SK-N-SH (cell line): ENCODE measurements around the gene HDAC4. TPM values are rescaled to one million over a fixed set of nuclear protein-coding genes. Genes with fewer than 3 reads are reported as not detected.

Experiments used
- CTCF ChIA-PET: fragments of 300-600, 350-600 bp; formaldehyde crosslinking; extraction: SDS; loops from one replicate; lab custom pipeline; 2021; lab: Yijun Ruan, JAX
- POLR2A ChIA-PET: fragments of 350-600 bp; sonication (Branson Sonifier 250); formaldehyde crosslinking; extraction: SDS; loops from one replicate; lab custom pipeline; 2020; ENCODE audit warnings: antibody characterized with exemption, inconsistent platforms; lab: Yijun Ruan, JAX
- DNase-seq: peaks from one replicate; pipeline ENCODE4 v3.0.0; 2012
- H2AFZ ChIP-seq: fragments of 200-600 bp; sonication (generic); 2 replicates; pipeline ENCODE4 v1.8.1; 2016; ENCODE audit warnings: antibody characterized with exemption, mild to moderate bottlenecking, low read depth
- H3F3A ChIP-seq: fragments of 200-600 bp; sonication (generic); replicated peaks from 2 replicates; pipeline ENCODE3; 2016; ENCODE audit warnings: antibody characterized with exemption, mild to moderate bottlenecking; ENCODE audit not compliant: insufficient read depth
- H3K27ac ChIP-seq, 2 experiments: fragments of 200-500 bp in 1 of 2; fragments of 200-600 bp in 1 of 2; sonication (Bioruptor generic) in 1 of 2; sonication (generic), shearing (Covaris generic) in 1 of 2; 2 replicates each; pipeline versions ENCODE4 v1.5.1 to v1.6.1; 2014 to 2016; ENCODE audit warnings: low read depth in 2 of 2, inconsistent platforms in 1 of 2, low read length in 1 of 2, mild to moderate bottlenecking in 1 of 2, mixed read lengths in 1 of 2
- H3K27me3 ChIP-seq: fragments of 200-600 bp; sonication (generic), shearing (Covaris generic); 2 replicates; pipeline ENCODE4 v1.6.1; 2016; ENCODE audit warnings: mixed run types; ENCODE audit not compliant: insufficient read depth
- H3K36me3 ChIP-seq, 2 experiments: fragments of 200-500 bp in 1 of 2; fragments of 200-600 bp in 1 of 2; sonication (Bioruptor generic) in 1 of 2; sonication (generic) in 1 of 2; replicated peaks in 1 of 2; 2 replicates each; pipeline versions ENCODE3 to v1.5.1; 2014 to 2016; ENCODE audit warnings: low read length in 1 of 2, mild to moderate bottlenecking in 1 of 2; ENCODE audit not compliant: insufficient read depth in 2 of 2, control insufficient read depth in 1 of 2
- H3K4me1 ChIP-seq, 2 experiments: fragments of 200-500 bp in 1 of 2; fragments of 200-600 bp in 1 of 2; sonication (Bioruptor generic) in 1 of 2; sonication (generic), shearing (Covaris generic) in 1 of 2; 2 replicates each; pipeline versions ENCODE4 v1.5.1 to v1.6.1; 2014 to 2016; ENCODE audit warnings: low read depth in 1 of 2, low read length in 1 of 2, mixed run types in 1 of 2; ENCODE audit not compliant: insufficient read depth in 2 of 2, control insufficient read depth in 1 of 2
- H3K4me2 ChIP-seq: fragments of 200-600 bp; sonication (generic), shearing (Covaris generic); 2 replicates; pipeline ENCODE4 v1.6.1; 2017; ENCODE audit warnings: mixed run types
- H3K4me3 ChIP-seq, 2 experiments: fragments of 200-500 bp in 1 of 2; fragments of 200-600 bp in 1 of 2; sonication (Bioruptor generic) in 1 of 2; sonication (generic), shearing (Covaris generic) in 1 of 2; 2 replicates each; pipeline versions ENCODE4 v1.5.1 to v1.8.1; 2014 to 2016; ENCODE audit warnings: low read depth in 2 of 2, inconsistent platforms in 1 of 2, low read length in 1 of 2, mild to moderate bottlenecking in 1 of 2, mixed read lengths in 1 of 2, moderate library complexity in 1 of 2
- H3K79me2 ChIP-seq: fragments of 200-600 bp; sonication (generic); 2 replicates; pipeline ENCODE4 v1.8.1; 2017; ENCODE audit warnings: mild to moderate bottlenecking; ENCODE audit not compliant: insufficient read depth
- H3K9ac ChIP-seq: fragments of 200-600 bp; sonication (generic); 2 replicates; pipeline ENCODE4 v1.6.1; 2017; ENCODE audit warnings: mixed run types
- H3K9me2 ChIP-seq: fragments of 200-600 bp; sonication (generic); 2 replicates; pipeline ENCODE4 v1.6.1; 2017; ENCODE audit warnings: mixed run types
- H3K9me3 ChIP-seq: fragments of 200-600 bp; sonication (generic); 2 replicates; pipeline ENCODE4 v1.6.1; 2017; ENCODE audit warnings: mixed run types, mild to moderate bottlenecking, moderate library complexity
- H4K20me1 ChIP-seq: fragments of 200-600 bp; sonication (generic); 2 replicates; pipeline ENCODE4 v1.6.1; 2017; ENCODE audit warnings: mild to moderate bottlenecking, mixed run types; ENCODE audit not compliant: insufficient read depth
- CHD2 ChIP-seq: fragments of 150-350 bp; IDR thresholded peaks from 2 replicates; pipeline ENCODE4 v1.6.1; 2018; ENCODE audit warnings: low read length; ENCODE audit not compliant: partially characterized antibody
- ELF1 ChIP-seq: IDR thresholded peaks from 2 replicates; pipeline ENCODE4 v1.4.0; 2012
- EP300 ChIP-seq, 2 experiments: IDR thresholded peaks; 2 replicates each; pipeline versions ENCODE4 v1.4.0 to v1.6.1; 2012; ENCODE audit warnings: borderline replicate concordance in 1 of 2, low read depth in 1 of 2, low read length in 1 of 2
- FOSL2 ChIP-seq: IDR thresholded peaks from 2 replicates; pipeline ENCODE4 v1.4.0; 2012; ENCODE audit warnings: low read depth, mild to moderate bottlenecking, moderate library complexity, borderline replicate concordance
- FOXJ3 ChIP-seq: sonication (generic); formaldehyde crosslinking; IDR thresholded peaks from 2 replicates; pipeline ENCODE4 v1.5.1; 2020; ENCODE audit warnings: mild to moderate bottlenecking, missing genetic modification reagents
- GABPA ChIP-seq: IDR thresholded peaks from 2 replicates; pipeline ENCODE4 v1.4.0; 2012; ENCODE audit warnings: low read depth, mild to moderate bottlenecking
- JUND ChIP-seq: IDR thresholded peaks from 2 replicates; pipeline ENCODE4 v1.4.0; 2012
- MAX ChIP-seq: IDR thresholded peaks from 2 replicates; pipeline ENCODE4 v1.4.0; 2012; ENCODE audit warnings: low read depth
- MEF2A ChIP-seq: IDR thresholded peaks from 2 replicates; pipeline ENCODE4 v1.4.0; 2012; ENCODE audit warnings: low read depth, borderline replicate concordance
- MXI1 ChIP-seq: IDR thresholded peaks from 2 replicates; pipeline ENCODE4 v1.6.1; 2012; ENCODE audit warnings: mild to moderate bottlenecking, low read depth, low read length, improper control_type of control experiment
- PBX3 ChIP-seq: IDR thresholded peaks from 2 replicates; pipeline ENCODE4; 2012
- POLR2AphosphoS5 ChIP-seq: IDR thresholded peaks from 2 replicates; pipeline ENCODE4 v1.6.1; 2012; ENCODE audit warnings: low read depth, low read length
- SMC3 ChIP-seq: IDR thresholded peaks from 2 replicates; pipeline ENCODE4 v1.6.1; 2012; ENCODE audit warnings: low read depth, low read length, improper control_type of control experiment
- TCF12 ChIP-seq: IDR thresholded peaks from 2 replicates; pipeline ENCODE4 v1.4.0; 2012
- TEAD4 ChIP-seq: IDR thresholded peaks from 2 replicates; pipeline ENCODE4 v1.4.0; 2012; ENCODE audit warnings: mild to moderate bottlenecking, borderline replicate concordance; ENCODE audit not compliant: insufficient read depth
- USF2 ChIP-seq: fragments of 150-350 bp; IDR thresholded peaks from 2 replicates; pipeline ENCODE4 v1.6.1; 2017; ENCODE audit warnings: antibody characterized with exemption, low read length, low read depth, borderline replicate concordance
- WGBS: methylation state at CpG from one replicate; pipeline ENCODE4 v1.1.6; 2017; ENCODE audit warnings: low lambda C conversion rate; 5-methylcytosine and 5-hydroxymethylcytosine counted together
- polyA plus RNA-seq, 3 experiments: library from polyadenylated mRNA; depleted of rRNA; stranded (reverse); fragments of >200 nt; gene quantifications; 2 replicates each; pipeline ENCODE4 v1.2.3, GENCODE V29; 2012

HDAC4 gene
- polyA plus RNA-seq, 1 of the 3 experiments (the other 2 are of a cell fraction) = 5.5 TPM

GRCh38 chr2:239118675-239119211 lies 282.1 kb downstream of the HDAC4 start:
- CTCF ChIA-PET = interaction anchor here (0.5 to 1.3 kb wide), 2 partner anchors 25 to 60 kb away, joined by 3 to 4 read pairs; no protein-coding TSS in a partner anchor

GRCh38 chr2:239118264-239118663 lies 282.6 kb downstream of the HDAC4 start:
- Histone ChIP-seq H3K27me3 (no peaks in the 10 kb centered on the region), H2AFZ (no peak overlapping the region), H3K9me3 (no peaks in the 10 kb centered on the region), H3K79me2 (no peaks in the 10 kb centered on the region), H3K9me2 (no peaks in the 10 kb centered on the region), H3K36me3 (no peaks in the 10 kb centered on the region), H3F3A (no peaks in the 10 kb centered on the region), H3K27ac (no peak overlapping the region), H3K4me3 (no peak overlapping the region), H3K4me1 (peaks cover 0 to 32% of the 10 kb centered on the region in 2 experiments; a peak in 1 of 4 replicates), H3K4me2 (no peak overlapping the region), H3K9ac (no peak overlapping the region), H4K20me1 (no peaks in the 10 kb centered on the region)
- ChIA-PET POLR2A (no interaction called here), CTCF (interaction anchor here (1.1 to 1.3 kb wide), 2 partner anchors 25 to 26 kb away, joined by 4 read pairs; no protein-coding TSS in a partner anchor)
- WGBS = 96% methylated on average over 26 of the region's 26 CpGs
- DNase-seq = no peak
- TF ChIP-seq MAX (no peak), FOSL2 (no peak), GABPA (no peak), EP300 (IDR thresholded peaks at IDR 0.05; ENCODE audit: borderline replicate concordance in 1 of 2, low read depth in 1 of 2, low read length in 1 of 2) (no peak), PBX3 (no peak), TEAD4 (no peak), MXI1 (no peak), USF2 (no peak), MEF2A (no peak), POLR2AphosphoS5 (no peak), FOXJ3 (CRISPR knock-in tag) (no peak), CHD2 (no peak), JUND (no peak), TCF12 (no peak), ELF1 (no peak)

More at GRCh38 chr2:239118675-239119211, 282.1 kb downstream of the HDAC4 start:
- POLR2A ChIA-PET = no interaction called here
- no peak for TF ChIP-seq SMC3
- TF ChIP-seq USF2 = no peak
- TF ChIP-seq PBX3 = no peak
- Histone ChIP-seq H3K36me3 (no peaks in the 10 kb centered on the region), H3K79me2 (no peaks in the 10 kb centered on the region), H3K27me3 (no peaks in the 10 kb centered on the region), H3K9ac (no peak overlapping the region), H3K4me3 (no peak overlapping the region), H3K9me3 (no peaks in the 10 kb centered on the region), H3K9me2 (no peaks in the 10 kb centered on the region), H3K4me2 (no peak overlapping the region), H2AFZ (no peak overlapping the region), H3K4me1 (peaks cover 0 to 27% of the 10 kb centered on the region in 2 experiments; a peak in 1 of 4 replicates), H4K20me1 (no peaks in the 10 kb centered on the region), H3F3A (no peaks in the 10 kb centered on the region), H3K27ac (no peak overlapping the region)
- 96% methylated on average over 17 of the region's 18 CpGs for WGBS
- DNase-seq = no peak
